GM12865 (cell line): ENCODE data around the gene HSD11B1L.

Experiments
- DNase-seq: peaks from one replicate; pipeline ENCODE4 v3.0.0; 2010; ENCODE audit warnings: low read depth
- H3K4me3 ChIP-seq: 2 replicates; pipeline ENCODE4 v1.5.1; 2011; ENCODE audit warnings: mild to moderate bottlenecking, low read depth, low read length, control low read depth
- TF ChIP-seq, protein P1 (sequence below): IDR thresholded peaks from 2 replicates; pipeline ENCODE4 v1.5.1; 2011; ENCODE audit warnings: low read length, control low read depth, low read depth, inconsistent platforms; ENCODE audit not compliant: insufficient read depth; ENCODE audit errors: missing control alignments

HSD11B1L gene

DNA sequence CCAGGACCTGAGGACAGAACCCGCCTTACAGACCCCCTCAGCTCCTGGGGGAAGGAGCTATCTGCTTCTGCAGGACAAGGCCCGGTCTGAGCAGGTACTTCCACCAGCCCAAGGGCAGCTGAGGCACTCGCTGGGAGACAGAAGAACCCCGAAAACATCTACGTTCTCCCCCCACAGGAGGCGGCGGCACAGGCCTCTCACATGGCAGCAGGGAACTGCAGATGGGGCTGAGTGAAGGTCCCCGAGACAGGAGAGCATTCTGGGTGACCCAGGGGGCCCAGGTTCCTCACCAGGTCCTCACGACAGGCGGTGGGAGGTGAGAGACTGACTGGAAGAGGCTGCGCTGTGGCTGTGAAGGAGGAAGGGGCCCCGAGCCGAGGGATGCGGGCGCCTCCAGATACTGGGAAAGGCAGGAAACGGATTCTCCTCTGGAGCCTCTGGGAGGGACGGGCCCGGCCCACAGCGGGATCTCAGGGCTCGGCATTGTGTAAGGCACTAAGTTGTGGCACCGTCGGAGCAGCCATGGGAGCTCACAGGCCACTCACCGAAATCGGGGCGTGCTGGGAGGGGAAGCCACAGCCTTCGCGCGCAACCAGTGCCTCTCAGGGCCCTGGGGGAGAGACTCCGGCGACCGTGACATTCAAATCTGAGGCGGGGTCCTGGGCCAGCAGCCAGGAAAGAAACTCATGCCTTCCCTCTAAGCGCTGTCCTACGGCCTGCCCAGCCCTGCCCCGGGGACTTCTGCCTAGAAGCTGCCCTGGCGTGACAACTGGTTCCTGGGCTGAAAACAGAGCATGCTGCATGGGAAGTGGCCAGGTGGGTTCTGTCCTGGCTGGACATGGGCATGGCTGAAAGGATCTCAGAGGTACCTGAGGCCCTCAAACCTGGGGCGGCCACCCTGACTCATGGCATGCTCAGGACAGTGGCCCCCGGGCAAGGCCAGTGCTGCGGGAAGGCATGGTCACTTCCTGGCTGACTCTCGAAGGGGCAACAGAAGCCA, 23.3 kb downstream of the HSD11B1L start:
- TF ChIP-seq, protein P1, sequence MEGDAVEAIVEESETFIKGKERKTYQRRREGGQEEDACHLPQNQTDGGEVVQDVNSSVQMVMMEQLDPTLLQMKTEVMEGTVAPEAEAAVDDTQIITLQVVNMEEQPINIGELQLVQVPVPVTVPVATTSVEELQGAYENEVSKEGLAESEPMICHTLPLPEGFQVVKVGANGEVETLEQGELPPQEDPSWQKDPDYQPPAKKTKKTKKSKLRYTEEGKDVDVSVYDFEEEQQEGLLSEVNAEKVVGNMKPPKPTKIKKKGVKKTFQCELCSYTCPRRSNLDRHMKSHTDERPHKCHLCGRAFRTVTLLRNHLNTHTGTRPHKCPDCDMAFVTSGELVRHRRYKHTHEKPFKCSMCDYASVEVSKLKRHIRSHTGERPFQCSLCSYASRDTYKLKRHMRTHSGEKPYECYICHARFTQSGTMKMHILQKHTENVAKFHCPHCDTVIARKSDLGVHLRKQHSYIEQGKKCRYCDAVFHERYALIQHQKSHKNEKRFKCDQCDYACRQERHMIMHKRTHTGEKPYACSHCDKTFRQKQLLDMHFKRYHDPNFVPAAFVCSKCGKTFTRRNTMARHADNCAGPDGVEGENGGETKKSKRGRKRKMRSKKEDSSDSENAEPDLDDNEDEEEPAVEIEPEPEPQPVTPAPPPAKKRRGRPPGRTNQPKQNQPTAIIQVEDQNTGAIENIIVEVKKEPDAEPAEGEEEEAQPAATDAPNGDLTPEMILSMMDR = no peak
- H3K4me3 ChIP-seq = no peak overlapping the region
- no peak for DNase-seq

DNA sequence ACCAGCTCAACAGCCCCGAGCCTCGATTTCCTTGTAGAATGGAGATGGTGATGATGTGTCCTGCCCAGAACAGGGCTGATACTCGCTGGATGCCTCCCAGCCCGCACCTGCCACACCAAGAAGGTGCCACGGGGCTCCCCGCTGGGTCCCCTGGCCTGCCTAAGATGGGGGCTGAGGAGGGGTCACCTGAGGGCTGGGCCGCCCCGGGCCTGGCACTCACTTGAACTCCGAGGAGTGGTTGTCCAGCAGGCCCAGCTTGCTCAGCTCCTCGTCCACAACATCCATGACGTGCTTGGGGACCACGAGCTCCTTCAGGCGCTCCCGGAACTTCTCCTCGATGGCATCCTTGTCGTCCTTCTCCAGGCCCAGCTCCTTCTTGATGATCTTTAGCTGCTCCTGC, 24.7 kb downstream of the HSD11B1L start:
- TF ChIP-seq, protein P1 = no peak
- H3K4me3 ChIP-seq = no peak overlapping the region
- no peak for DNase-seq

DNA sequence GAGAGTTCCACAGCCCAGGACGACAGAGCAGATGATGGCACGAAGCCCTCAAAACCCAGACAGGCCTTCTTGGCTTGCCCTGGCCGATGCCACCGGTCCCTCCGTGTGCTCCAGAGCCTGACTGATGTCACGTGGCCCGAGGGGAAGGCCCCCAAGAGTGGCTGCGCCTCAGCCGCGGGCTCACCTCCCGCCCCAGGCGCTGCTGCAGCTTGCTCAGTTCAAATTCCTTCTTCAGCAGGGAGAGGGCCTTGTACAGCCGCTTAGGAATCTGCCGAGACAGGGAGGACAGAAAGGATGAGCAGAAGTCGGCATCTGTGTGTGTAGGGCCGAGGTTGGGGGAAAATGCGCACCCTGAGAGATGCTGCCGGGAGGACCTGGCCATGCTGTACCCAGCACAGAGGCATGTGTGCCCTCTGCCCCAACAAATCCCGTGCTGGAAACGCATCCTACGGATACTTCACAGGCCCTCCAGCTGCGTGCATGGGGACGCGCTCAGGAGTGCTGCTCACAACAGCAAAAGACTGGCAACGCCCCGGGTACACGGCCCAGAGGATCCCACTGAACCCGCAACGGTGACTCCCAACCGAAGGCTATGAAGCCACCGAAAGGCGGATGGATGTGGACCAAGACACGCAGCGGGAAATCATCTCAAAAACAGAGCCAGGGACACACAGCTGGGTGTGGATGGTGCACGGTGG, 26.2 kb downstream of the HSD11B1L start:
- no peak overlapping the region for H3K4me3 ChIP-seq
- TF ChIP-seq, protein P1 = no peak
- DNase-seq = no peak

DNA sequence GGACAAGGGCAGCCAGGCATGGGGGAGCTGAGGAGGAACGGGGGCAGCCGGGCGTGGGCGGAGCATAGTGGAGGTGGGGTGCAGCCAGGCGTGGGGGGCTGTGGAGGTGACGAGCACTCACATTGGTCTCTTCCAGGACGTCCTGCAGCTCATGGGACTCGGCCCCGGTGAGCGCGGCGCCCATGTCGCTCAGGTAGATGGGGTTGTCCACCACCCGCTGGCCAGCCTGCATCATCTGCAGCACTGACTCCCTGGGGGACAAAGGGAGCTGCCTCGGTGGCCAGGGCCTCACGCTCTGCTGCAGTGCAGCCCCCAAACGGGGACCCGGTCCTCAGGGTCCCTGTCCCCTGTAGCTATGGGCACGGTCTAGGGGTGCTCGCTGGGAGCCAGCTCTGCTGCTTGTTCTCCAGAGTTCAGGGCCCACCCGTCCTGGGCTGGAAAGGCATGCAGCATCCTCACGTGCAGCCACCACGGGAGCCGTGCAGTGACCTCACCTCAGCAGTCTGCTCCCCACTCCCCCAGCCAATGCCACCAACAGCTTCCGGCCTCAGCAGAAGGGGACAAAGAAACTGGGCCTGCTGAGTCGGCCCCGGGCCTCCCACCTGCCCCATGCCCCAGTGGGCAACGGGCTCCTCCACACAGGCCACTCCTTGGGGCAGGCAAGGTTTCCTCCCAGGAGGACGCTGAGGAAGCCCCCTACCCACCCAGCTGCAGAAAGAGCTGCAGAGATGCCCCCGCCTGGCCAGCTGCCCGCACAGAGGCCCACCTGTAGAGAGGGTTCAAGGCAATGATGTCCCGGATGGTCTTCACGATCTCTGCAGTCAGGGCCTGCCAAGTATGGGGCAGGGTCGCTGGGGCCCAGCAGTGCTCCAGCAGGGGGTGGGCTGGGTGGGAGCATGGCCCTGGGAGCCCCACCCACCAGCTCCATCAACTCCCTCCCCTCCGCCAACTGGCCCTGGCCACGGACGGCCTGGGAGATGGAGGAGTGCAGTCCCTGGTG, 27.0 kb downstream of the HSD11B1L start:
- TF ChIP-seq, protein P1 = no peak
- no peak overlapping the region for H3K4me3 ChIP-seq
- DNase-seq = no peak

- no peak overlapping the region for H3K4me3 ChIP-seq
- no peak for DNase-seq
- TF ChIP-seq, protein P1 = no peak
These were observed 30.2 kb downstream of the HSD11B1L start for GRCh38 chr19:5711025-5711424.

GRCh38 chr19:5711713-5712161, 30.9 kb downstream of the HSD11B1L start:
- TF ChIP-seq, protein P1 = no peak
- no peak overlapping the region for H3K4me3 ChIP-seq
- DNase-seq = no peak
